ENCODE results near the gene C11orf68. TPM values are rescaled to one million over a fixed set of nuclear protein-coding genes. Genes with fewer than 3 reads are reported as not detected.

Gene C11orf68
- total RNA-seq, 1 experiment from 2014 or later, result 15.7 TPM

- Histone ChIP-seq H3K9me3 (ENCODE audit: control insufficient read depth, low read depth, low read length) (no peaks in the 10 kb centered on the region), H3K79me1 (ENCODE audit: insufficient read depth, low read depth, low read length, poor library complexity, severe bottlenecking) (no peaks in the 10 kb centered on the region), H3K79me2 (ENCODE audit: insufficient read depth, low read length) (no peaks in the 10 kb centered on the region), H2AFZ (ENCODE audit: low read length) (no peak overlapping the region), H3K4ac (ENCODE audit: low read depth, low read length) (no peak overlapping the region), H4K5ac (ENCODE audit: insufficient read length, low read depth, low read length) (no peak overlapping the region), H3K18ac (ENCODE audit: insufficient read length, low read depth, low read length) (no peak overlapping the region), H4K8ac (replicated peaks; ENCODE audit: insufficient read length, low read depth, low read length) (no peak overlapping the region), H3K56ac (ENCODE audit: insufficient read length, low read depth, low read length) (no peak overlapping the region), H3T11ph (ENCODE audit: low read length) (no peak overlapping the region), H3K9ac (ENCODE audit: extremely low read depth, insufficient read length, low read length) (no peak overlapping the region), H4K91ac (ENCODE audit: insufficient read length, low read depth, low read length) (no peak overlapping the region), H2BK15ac (ENCODE audit: low read depth, low read length) (no peak overlapping the region), H2BK12ac (ENCODE audit: insufficient read length, low read depth, low read length) (no peak overlapping the region), H3K4me1 (ENCODE audit: insufficient read depth, low read length) (no peaks in the 10 kb centered on the region), H2BK120ac (ENCODE audit: low read depth, low read length, poor library complexity, severe bottlenecking) (no peak overlapping the region), H3K27me3 (ENCODE audit: insufficient read depth, low read length) (peaks cover 3% of the 10 kb centered on the region; the same call in 1 of the 2 replicates), H2BK20ac (ENCODE audit: low read depth, low read length, poor library complexity, severe bottlenecking) (no peak overlapping the region), H3K27ac (ENCODE audit: insufficient read length, low read depth, low read length) (no peak overlapping the region), H3K23ac (ENCODE audit: insufficient read length, low read depth, low read length) (no peak overlapping the region), H3K14ac (ENCODE audit: insufficient read depth, low read length) (no peak overlapping the region), H4K20me1 (ENCODE audit: control insufficient read depth, insufficient read depth, insufficient read length) (no peaks in the 10 kb centered on the region), H2AK5ac (ENCODE audit: insufficient read length, low read length) (no peak overlapping the region), H3K4me2 (ENCODE audit: insufficient read depth, insufficient read length, low read length) (peak overlapping the region; percentile 91), H3K23me2 (ENCODE audit: insufficient read length, low read depth, low read length, poor library complexity, severe bottlenecking) (peaks cover 8% of the 10 kb centered on the region), H2BK5ac (ENCODE audit: insufficient read length, low read length) (no peak overlapping the region)
- H3K36me3 Mint-ChIP-seq (ENCODE audit: insufficient read depth in 1 of 3, low read depth in 3 of 3), result peaks cover 0 to 3% (median 0%) of the 10 kb centered on the region in 3 experiments; a peak in 2 of 7 replicates
- peak; percentile 67 for DNase-seq
- no peak overlapping the region; a peak in 1 of 7 replicates for H3K27ac Mint-ChIP-seq
- peak overlapping the region; percentile 64 to 68 for H3K4me3 Mint-ChIP-seq
- H3K4me1 Mint-ChIP-seq, result peaks cover 15 to 17% of the 10 kb centered on the region in 2 experiments
- H3K9me3 Mint-ChIP-seq, result no peaks in the 10 kb centered on the region; a peak in 1 of 5 replicates
- WGBS (ENCODE audit: extremely low coverage, insufficient read length, low lambda C conversion rate), result no CpG with 5 or more reads among the region's 26 CpGs
- TF ChIP-seq CTCF (conservative IDR thresholded peaks at IDR 0.05), result 0 out of 3 replicates have a peak, but pooled peaks have one; percentile 18
- peaks cover 13% of the 10 kb centered on the region for H3K27me3 Mint-ChIP-seq (ENCODE audit: low read depth)
These were observed 46.9 kb downstream of the C11orf68 start for GRCh38 chr11:65871811-65872548.
